RWPE2 (cell line): Measurements from ENCODE around the gene MAP3K20.
"Not testable (repeated sequence)": the region's sequence is repeated elsewhere in the genome, so short reads cannot be mapped to it uniquely, and the experiment has no call there.

Experiments used
- ATAC-seq: fragments of 200-7000 bp; cut with Tn5 transposase; 3 replicates; pipeline ENCODE4 v1.9.1; 2021; ENCODE audit warnings: low read depth
- DNase-seq: peaks from one replicate; pipeline ENCODE4 v3.0.0-alpha.2; 2020; ENCODE audit warnings: low spot score
- H3K27ac ChIP-seq: fragments of 450-650 bp; 2 replicates; pipeline ENCODE4 v1.5.1; 2017; ENCODE audit warnings: mild to moderate bottlenecking; ENCODE audit not compliant: poor library complexity, severe bottlenecking
- H3K27me3 ChIP-seq: fragments of 250-450 bp; sonication (Bioruptor Pico); 2 replicates; pipeline ENCODE4 v1.5.1; 2021; ENCODE audit warnings: mild to moderate bottlenecking, moderate library complexity; ENCODE audit not compliant: insufficient read depth, poor library complexity, severe bottlenecking
- H3K36me3 ChIP-seq: fragments of 250-450 bp; sonication (Bioruptor Pico); 2 replicates; pipeline ENCODE4 v1.5.1; 2020; ENCODE audit warnings: low read depth, mild to moderate bottlenecking, moderate library complexity
- H3K4me1 ChIP-seq: fragments of 250-450 bp; sonication (Bioruptor Pico); 2 replicates; pipeline ENCODE4 v1.5.1; 2021; ENCODE audit warnings: mild to moderate bottlenecking, moderate library complexity; ENCODE audit not compliant: insufficient read depth, poor library complexity, severe bottlenecking
- H3K4me3 ChIP-seq: fragments of 250-450 bp; sonication (Bioruptor Pico); 2 replicates; pipeline ENCODE4 v1.5.1; 2021; ENCODE audit warnings: mild to moderate bottlenecking, moderate library complexity; ENCODE audit not compliant: severe bottlenecking
- H3K9me3 ChIP-seq: fragments of 250-450 bp; sonication (Bioruptor Pico); 2 replicates; pipeline ENCODE4 v1.5.1; 2021; ENCODE audit warnings: mild to moderate bottlenecking, moderate library complexity; ENCODE audit not compliant: severe bottlenecking
- CTCF ChIP-seq: fragments of 450-650 bp; IDR thresholded peaks from one replicate; pipeline ENCODE4 v1.5.1; 2017; ENCODE audit warnings: mild to moderate bottlenecking, moderate library complexity; ENCODE audit not compliant: poor library complexity, severe bottlenecking

The MAP3K20 gene

DNA sequence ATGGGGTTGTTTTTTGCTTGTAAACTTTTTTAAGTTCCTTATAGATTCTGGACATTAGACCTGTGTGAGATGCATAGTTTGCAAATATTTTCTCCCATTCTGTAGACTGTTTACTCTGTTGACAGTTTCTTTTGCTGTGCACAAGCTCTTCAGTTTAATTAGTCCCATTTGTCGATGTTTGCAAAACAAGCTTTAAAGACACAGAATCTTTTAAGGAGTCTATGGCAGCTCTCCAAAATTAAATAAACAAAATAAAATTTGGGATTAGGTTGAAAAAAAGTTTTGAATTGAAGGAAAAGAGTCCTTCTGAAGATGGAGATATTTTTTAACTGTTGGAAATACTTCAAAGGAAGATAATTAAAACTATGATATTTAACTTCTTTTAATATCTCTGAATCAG lies 88.8 kb downstream of the MAP3K20 start:
- peaks cover 10% of the 10 kb centered on the region for H3K36me3 ChIP-seq
- no peaks in the 10 kb centered on the region for H3K27me3 ChIP-seq
- H3K4me1 ChIP-seq: peaks cover 20% of the 10 kb centered on the region
- DNase-seq (no peak), ATAC-seq (no peak)
- TF ChIP-seq CTCF: no peak
- H3K9me3 ChIP-seq: no peaks in the 10 kb centered on the region
- no peak overlapping the region for H3K27ac ChIP-seq
- H3K4me3 ChIP-seq: no peak overlapping the region

GRCh38 chr2:173165443-173166238 lies 90.0 kb downstream of the MAP3K20 start:
- ATAC-seq (no peak), DNase-seq (no peak)
- Histone ChIP-seq H3K27me3 (no peaks in the 10 kb centered on the region), H3K9me3 (no peaks in the 10 kb centered on the region), H3K27ac (no peak overlapping the region), H3K4me3 (no peak overlapping the region), H3K36me3 (peaks cover 21% of the 10 kb centered on the region), H3K4me1 (peaks cover 10% of the 10 kb centered on the region)
- no peak for TF ChIP-seq CTCF

GRCh38 chr2:173171321-173171720 lies 95.7 kb downstream of the MAP3K20 start:
- Histone ChIP-seq H3K4me1 (peaks cover 18% of the 10 kb centered on the region), H3K27ac (peak overlapping the region; percentile 5), H3K36me3 (peaks cover 22% of the 10 kb centered on the region), H3K4me3 (no peak overlapping the region), H3K27me3 (no peaks in the 10 kb centered on the region), H3K9me3 (no peaks in the 10 kb centered on the region)
- DNase-seq: no peak
- no peak for ATAC-seq
- no peak for TF ChIP-seq CTCF

GRCh38 chr2:173171924-173172643 lies 96.4 kb downstream of the MAP3K20 start:
- DNase-seq (no peak), ATAC-seq (peak; percentile 44; the same call in 2 of the 3 replicates)
- Histone ChIP-seq H3K27ac (peak overlapping the region; percentile 5), H3K4me3 (no peak overlapping the region), H3K36me3 (peaks cover 22% of the 10 kb centered on the region), H3K9me3 (no peaks in the 10 kb centered on the region), H3K27me3 (no peaks in the 10 kb centered on the region), H3K4me1 (peaks cover 18% of the 10 kb centered on the region)
- no peak for TF ChIP-seq CTCF

- not testable (repeated sequence) for H3K27ac ChIP-seq, H3K4me3 ChIP-seq, H3K27me3 ChIP-seq, DNase-seq, ATAC-seq, H3K9me3 ChIP-seq
- peaks cover 18% of the 10 kb centered on the region for H3K4me1 ChIP-seq
- peaks cover 22% of the 10 kb centered on the region for H3K36me3 ChIP-seq
Observed at GRCh38 chr2:173174339-173174738, 98.7 kb downstream of the MAP3K20 start.
